Body of pancreas (tissue), 4 donors: ENCODE measurements around the gene QRFP.

Source experiments
- CTCF ChIP-seq, 7 experiments: fragments of 450-650 bp in 4 of 7; fragments of 200-600 bp in 3 of 7; sonication (generic) in 3 of 7; IDR thresholded peaks; one replicate each; pipeline ENCODE4 v1.5.1; 2016 to 2019; ENCODE audit warnings: antibody characterized with exemption in 7 of 7
- POLR2A ChIP-seq, 3 donors: fragments of 450-650 bp; IDR thresholded peaks; one replicate each; pipeline ENCODE4 v1.6.1; 2016; ENCODE audit warnings: antibody characterized with exemption in 3 of 3, mild to moderate bottlenecking in 2 of 3

GRCh38 chr9:130862217-130862616 is 34.4 kb downstream of the QRFP start:
- no peak for TF ChIP-seq CTCF (IDR thresholded peaks at IDR 0.05)
- no peak for TF ChIP-seq POLR2A (IDR thresholded peaks at IDR 0.05)
